A549 treated with AZD9567 at 1 μM for 4 hours (cell line): ENCODE results near the gene P2RX4. TPM values are rescaled to one million over a fixed set of nuclear protein-coding genes. Genes with fewer than 3 reads are reported as not detected.

Experiments used
- total RNA-seq: library from RNA; stranded (reverse); fragments of 200-300 nt; extraction: Qiagen RNA extraction; gene quantifications from 5 replicates; pipeline ENCODE4 v1.2.3, GENCODE V29; 2022; ENCODE audit not compliant: insufficient read depth

The P2RX4 gene, protein sequence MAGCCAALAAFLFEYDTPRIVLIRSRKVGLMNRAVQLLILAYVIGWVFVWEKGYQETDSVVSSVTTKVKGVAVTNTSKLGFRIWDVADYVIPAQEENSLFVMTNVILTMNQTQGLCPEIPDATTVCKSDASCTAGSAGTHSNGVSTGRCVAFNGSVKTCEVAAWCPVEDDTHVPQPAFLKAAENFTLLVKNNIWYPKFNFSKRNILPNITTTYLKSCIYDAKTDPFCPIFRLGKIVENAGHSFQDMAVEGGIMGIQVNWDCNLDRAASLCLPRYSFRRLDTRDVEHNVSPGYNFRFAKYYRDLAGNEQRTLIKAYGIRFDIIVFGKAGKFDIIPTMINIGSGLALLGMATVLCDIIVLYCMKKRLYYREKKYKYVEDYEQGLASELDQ
- 17.1 to 24.0 TPM (median 18.2 TPM) in 5 replicates for total RNA-seq

DNA sequence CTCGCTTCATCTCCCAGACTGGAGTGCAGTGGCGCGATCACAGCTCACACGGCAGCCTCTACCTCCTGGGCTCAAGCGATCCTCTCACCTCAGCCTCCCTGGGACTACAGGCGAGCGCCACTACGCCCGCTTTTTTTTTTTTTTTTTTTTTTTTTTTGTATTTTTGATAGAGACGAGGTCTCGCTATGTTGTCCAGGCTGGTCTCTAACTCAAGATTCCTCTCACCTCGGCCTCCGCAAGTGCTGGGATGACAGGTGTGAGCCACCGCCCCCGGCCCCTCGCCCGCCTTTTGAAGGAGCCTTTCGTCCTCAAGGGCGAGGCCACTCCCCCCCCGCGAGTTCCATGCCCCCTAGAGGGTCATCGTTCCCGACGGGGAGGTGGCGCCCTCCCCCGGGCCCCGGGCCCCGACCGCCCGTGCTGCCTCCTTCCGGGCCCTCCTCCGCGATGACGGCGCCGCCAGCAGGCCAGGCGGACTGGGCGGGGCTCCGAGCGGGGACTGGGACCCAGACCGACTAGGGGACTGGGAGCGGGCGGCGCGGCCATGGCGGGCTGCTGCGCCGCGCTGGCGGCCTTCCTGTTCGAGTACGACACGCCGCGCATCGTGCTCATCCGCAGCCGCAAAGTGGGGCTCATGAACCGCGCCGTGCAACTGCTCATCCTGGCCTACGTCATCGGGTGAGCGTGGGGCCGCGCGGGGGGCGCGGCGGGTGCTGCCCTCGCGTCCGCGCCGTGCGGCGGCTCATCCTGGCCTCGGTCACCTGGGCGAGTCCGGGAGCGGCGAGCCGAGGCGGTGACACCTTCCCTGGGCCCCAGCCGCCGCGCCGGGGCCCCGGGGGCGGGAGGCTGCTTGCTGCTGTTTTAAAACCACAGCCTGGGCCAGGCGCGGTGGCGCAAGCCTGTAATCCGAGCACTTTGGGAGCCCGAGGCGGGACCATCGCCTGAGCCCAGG lies at the start of gene P2RX4:
P2RX4 (plus strand) TSS at position 506 of the 949 bp plus-strand sequence; CDS start at position 542, 36 bp downstream.

Other genes with a start within 250 kb of the P2RX4 start
- gene HNF1A, start 231.6 kb upstream of the P2RX4 start, total RNA-seq, result 3.3 to 4.7 TPM (median 3.5 TPM) in 5 replicates
- 20.8 to 26.3 TPM (median 23.1 TPM) in 5 replicates for gene C12orf43, start 193.6 kb upstream of the P2RX4 start, total RNA-seq
- gene OASL, start 170.9 kb upstream of the P2RX4 start, total RNA-seq, result 2.2 to 3.0 TPM (median 2.4 TPM) in 5 replicates
- 0.06 TPM in 1 of 5 replicates, not detected in the others for gene P2RX7, start 77.3 kb upstream of the P2RX4 start, total RNA-seq
- 23.4 to 32.9 TPM (median 30.1 TPM) in 5 replicates for gene CAMKK2, start 86.6 kb downstream of the P2RX4 start, total RNA-seq
- gene ANAPC5, start 142.3 kb downstream of the P2RX4 start, total RNA-seq, result 91.3 to 121 TPM (median 94.4 TPM) in 5 replicates
- 39.1 to 44.4 TPM (median 41.5 TPM) in 5 replicates for gene RNF34, start 190.0 kb downstream of the P2RX4 start, total RNA-seq